OCI-LY3 (cell line): Measurements from ENCODE around the gene SOWAHA.

Source experiments
- EZH2phosphoT487 ChIP-seq: fragments of 200-600 bp; shearing (Covaris generic); IDR thresholded peaks from 2 replicates; pipeline ENCODE4 v1.6.1; 2018; ENCODE audit warnings: antibody characterized with exemption, mixed run types, low read depth
- TF ChIP-seq, protein P1 (sequence below): fragments of 200-600, 300-600 bp; sonication (generic); IDR thresholded peaks from 2 replicates; pipeline ENCODE4 v1.5.1; 2014; ENCODE audit warnings: antibody characterized with exemption, low read length, low read depth

DNA sequence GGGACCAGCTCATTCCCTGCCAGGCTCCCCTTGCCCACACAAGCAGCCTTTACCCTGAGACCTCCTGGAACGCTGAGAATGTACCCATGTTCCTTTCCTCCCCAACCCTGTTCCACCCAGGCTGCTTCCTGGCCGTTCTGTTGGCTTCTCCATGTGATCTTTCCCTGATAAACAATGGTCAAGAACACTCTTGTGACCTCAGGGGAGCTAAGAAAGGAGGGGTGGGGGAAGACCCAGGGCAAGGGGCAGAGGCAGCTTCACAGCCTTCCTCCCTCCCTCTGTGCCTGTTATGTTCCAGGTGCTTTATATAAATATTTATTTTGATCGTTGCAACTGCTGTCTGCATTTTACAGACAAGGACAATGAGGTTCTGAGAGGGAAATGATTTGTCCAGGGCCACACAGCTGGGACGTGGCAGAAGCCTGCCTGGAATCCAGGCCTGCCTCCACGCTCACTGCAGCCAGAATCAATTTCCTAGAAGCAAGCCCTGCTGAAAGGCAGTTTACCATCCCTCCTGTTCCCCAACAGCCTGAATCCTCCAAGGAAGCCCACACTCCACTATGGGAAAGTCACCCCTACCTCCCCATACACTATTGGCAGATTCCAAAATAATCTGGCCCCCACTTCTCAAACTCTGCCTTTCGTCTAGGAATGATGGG, 13.5 kb downstream of the SOWAHA start:
- TF ChIP-seq, protein P1, sequence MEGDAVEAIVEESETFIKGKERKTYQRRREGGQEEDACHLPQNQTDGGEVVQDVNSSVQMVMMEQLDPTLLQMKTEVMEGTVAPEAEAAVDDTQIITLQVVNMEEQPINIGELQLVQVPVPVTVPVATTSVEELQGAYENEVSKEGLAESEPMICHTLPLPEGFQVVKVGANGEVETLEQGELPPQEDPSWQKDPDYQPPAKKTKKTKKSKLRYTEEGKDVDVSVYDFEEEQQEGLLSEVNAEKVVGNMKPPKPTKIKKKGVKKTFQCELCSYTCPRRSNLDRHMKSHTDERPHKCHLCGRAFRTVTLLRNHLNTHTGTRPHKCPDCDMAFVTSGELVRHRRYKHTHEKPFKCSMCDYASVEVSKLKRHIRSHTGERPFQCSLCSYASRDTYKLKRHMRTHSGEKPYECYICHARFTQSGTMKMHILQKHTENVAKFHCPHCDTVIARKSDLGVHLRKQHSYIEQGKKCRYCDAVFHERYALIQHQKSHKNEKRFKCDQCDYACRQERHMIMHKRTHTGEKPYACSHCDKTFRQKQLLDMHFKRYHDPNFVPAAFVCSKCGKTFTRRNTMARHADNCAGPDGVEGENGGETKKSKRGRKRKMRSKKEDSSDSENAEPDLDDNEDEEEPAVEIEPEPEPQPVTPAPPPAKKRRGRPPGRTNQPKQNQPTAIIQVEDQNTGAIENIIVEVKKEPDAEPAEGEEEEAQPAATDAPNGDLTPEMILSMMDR = no peak
- TF ChIP-seq EZH2phosphoT487 = no peak
